ENCODE data around the gene SERINC2.
"Not testable (repeated sequence)": the region's sequence is repeated elsewhere in the genome, so short reads cannot be mapped to it uniquely, and the experiment has no call there.

Gene SERINC2

DNA sequence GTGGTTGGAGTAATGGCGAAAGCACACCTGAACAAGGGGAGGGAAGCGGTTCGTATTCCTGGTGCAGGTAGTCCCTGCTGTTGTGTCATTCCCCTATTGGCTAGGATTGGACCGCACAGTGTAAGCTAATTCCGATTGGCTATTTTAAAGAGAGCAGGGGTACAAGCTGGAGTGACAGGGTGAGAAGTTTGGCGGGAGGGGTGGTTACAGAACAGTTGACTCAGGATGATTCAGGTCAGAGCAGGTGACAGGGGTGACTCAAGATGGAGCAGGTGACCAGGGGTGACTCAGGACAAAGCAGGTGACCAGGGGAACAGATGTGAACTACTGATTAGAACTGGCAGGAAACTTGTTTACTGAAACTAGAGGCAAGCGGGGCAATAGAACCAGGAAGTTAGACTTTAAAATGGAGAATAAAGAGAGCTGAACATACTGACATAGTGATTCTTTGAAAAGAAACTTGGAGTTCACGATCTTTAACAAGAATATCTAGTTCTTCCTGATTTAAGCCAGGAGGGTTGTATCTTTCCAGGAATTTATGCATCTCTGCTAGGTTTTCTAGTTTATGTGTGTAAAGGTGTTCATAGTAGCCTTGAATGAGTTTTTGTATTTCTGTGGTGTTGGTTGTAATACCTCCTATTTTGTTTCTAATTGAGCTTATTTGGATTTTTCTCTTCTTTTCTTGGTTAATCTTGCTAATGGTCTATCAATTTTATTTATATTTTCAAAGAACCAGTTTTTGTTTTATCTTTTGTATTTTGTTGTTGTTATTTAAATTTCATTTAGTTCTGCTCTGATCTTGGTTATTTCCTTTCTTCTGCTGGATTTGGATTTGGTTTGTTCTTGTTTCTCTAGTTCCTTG, 58.7 kb downstream of the SERINC2 start:
- DNase-seq (ENCODE audit: low spot score), result not testable (repeated sequence)

GRCh38 chr1:31472314-31472651, 59.3 kb downstream of the SERINC2 start:
- DNase-seq (ENCODE audit: low spot score), result not testable (repeated sequence)

GRCh38 chr1:31472673-31473072, 59.7 kb downstream of the SERINC2 start:
- not testable (repeated sequence) for DNase-seq (ENCODE audit: low spot score)

DNA sequence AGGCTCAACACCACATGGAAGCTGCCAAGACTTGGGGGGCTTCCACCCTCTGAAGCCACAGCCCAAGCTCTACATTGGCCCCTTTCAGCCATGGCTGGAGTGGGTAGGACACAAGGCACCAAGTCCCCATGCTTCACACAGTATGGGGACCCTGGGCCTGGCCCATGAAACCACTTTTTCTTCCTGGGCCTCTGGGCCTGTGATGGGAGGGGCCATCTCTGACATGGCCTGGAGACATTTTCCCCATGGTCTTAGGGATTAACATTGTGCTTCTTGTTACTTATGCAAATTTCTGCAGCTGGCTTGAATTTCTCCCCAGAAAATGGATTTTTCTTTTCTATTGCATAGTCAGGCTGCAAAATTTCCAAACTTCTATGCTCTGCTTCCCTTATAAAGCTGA, 60.5 kb downstream of the SERINC2 start:
- not testable (repeated sequence) for DNase-seq (ENCODE audit: low spot score)

DNA sequence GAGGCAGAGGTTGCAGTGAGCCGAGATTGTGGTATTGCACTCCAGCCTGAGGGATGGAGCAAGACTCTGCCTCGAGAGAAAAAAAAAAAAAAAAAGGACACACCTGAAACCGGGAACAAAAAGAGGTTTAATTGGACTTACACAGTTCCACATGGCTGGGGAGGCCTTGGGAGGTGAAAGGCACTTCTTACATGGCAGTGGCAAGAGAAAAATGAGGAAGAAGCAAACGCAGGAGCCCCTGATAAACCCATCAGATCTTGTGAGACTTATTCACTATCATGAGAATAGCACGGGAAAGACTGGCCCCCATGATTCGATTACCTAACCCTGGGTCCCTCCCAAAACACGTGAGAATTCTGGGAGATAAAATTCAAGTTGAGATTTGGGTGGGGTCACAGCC, 61.6 kb downstream of the SERINC2 start:
- not testable (repeated sequence) for DNase-seq (ENCODE audit: low spot score)

- DNase-seq (ENCODE audit: low spot score), result no peak
Observed at GRCh38 chr1:31476891-31477846, 64.2 kb downstream of the SERINC2 start.

DNA sequence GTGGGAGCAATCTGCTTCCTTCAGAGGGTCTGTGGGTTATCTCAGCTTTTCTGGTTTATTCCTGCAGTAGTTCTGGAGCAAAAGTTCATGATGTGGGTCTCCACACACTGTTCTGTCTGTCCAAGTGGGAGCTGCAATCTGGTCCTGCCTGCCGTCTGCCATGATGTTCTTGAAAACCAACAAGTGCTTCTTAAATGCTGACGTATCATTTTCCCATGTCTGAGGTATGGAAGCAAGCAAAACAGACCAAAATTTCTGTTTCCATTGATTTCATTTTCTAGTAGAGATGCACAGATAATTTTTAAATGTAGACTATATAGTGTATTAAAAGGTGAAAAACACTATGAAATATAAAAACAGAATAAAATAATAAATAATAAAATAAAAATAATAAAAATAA, 65.2 kb downstream of the SERINC2 start:
- no peak for DNase-seq (ENCODE audit: low spot score)

- no peak for DNase-seq (ENCODE audit: low spot score)
Observed at GRCh38 chr1:31479811-31480210, 66.8 kb downstream of the SERINC2 start.

- not testable (repeated sequence) for DNase-seq (ENCODE audit: low spot score)
Observed at GRCh38 chr1:31480426-31480825, 67.4 kb downstream of the SERINC2 start.

DNA sequence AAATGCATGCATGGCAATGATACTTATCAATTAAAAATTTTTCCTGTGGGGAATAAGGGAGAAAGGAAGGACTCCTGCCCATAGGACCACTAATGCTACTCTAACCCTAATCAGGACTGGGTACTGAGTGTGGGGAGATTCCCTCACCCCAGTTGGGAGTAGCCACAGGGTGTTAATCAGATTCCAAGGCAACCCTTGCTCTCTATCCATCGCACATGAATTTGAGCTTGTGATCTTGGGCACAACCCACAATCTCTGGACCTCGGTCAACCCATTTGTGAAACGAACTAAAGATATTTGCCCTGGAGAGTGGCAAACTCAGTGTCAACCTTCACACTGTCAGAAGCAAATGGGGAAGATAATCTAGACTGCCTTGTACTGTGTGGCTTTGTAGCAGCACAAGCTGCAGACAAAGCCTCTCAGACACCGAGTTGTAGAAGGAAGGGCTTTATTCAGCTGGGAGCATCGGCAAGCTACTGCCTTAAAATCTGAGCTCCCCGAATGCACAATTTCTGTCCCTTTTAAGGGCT, 69.5 kb downstream of the SERINC2 start:
- peak; percentile 8 for DNase-seq (ENCODE audit: low spot score)

DNA sequence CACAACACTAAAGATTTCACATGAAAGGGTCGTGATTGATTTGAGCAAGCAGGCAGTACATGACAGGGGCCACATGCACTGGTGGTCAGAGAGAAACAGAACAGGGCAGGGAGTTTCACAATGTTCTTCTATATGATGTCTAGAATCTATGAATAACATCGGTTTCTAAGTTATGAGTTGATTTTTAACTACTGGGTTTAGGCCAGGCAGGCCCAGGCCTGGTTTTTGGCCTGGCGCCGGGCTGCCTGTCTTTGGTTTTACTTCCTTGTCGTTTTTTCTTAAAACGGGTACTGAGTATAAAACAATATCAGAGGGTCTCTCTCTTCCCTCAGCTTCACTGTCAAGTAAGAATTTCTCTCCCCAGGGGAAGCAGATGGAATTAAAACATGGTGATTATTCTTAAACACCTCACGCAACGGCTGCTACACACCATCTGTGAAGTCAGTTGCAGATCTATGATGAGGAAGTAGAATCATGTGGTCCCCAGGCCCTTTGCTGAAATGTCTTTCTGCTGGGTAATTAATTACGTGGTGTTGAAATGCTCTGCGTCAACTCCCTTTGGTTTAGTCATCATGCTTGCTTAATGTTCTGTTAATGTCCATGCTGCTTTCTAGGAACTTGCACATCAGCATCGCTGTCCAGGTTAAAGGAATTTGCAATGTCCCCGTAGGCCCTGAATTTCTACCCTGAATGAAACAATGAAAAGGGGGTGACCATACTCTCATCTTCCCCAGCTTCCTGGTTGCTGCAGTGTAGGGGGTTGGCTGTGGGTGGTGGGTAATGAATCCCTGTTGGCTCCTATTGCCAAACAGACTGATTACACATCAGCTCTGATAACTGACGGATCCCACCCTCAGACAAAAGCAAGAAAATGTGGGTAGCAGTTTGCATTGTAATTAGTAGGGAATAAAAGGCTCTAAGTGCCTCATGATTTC, 70.3 kb downstream of the SERINC2 start:
- peak; percentile 79 for DNase-seq (ENCODE audit: low spot score)

Measured in Ammon's horn (tissue), 1 donor.